ENCODE measurements around the gene NFIB. TPM values are rescaled to one million over a fixed set of nuclear protein-coding genes. Genes with fewer than 3 reads are reported as not detected.

NFIB gene
- total and polyA plus RNA-seq, 2 of the 13 experiments (the other 11 are each of a cell fraction or from before 2014, with no cell fraction given) = 0.98 to 4.6 TPM

DNA sequence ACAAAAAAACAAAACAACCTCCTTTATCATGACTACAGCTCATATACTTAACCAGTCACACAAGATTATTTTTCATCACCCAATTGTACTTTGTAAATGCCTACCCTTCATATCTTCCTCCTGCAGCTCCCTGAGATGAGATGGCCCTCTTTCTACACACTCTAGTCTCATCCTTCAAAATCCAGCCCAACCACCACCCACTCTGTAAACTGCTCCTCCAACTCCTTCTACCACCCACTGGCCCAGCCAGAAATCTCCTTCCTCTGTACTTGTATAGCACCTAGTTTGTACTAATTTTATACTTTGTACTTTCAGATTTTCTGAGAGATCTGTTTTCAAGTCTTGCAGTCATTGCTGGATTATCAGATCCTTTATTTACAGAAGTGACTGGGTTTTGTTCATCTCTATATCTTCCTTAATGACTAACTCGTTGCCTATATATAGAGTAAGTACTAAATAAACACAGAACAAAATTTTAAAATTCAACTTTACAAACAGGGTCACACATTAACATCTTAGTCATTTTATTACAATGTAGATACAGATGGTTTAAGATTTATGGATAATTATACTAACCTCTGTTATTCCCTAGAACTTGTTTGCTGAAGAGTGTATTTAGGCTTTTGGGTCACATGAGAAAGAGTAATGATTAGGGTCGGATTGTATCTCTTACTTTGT lies 155.7 kb downstream of the NFIB start:
- Histone ChIP-seq H2AFZ (ENCODE audit: low read length) (no peak overlapping the region), H3K27ac (ENCODE audit: extremely low read length, insufficient read depth, low read length) (no peak overlapping the region), H3K9ac (ENCODE audit: insufficient read depth, low read depth, low read length) (no peak overlapping the region), H3K4me1 (ENCODE audit: insufficient read depth, low read length) (no peaks in the 10 kb centered on the region), H3K79me2 (ENCODE audit: insufficient read depth, low read length) (no peaks in the 10 kb centered on the region), H3K36me3 (replicated peaks in 1 of 2; ENCODE audit: control insufficient read depth in 1 of 2, insufficient read depth in 2 of 2, low read length in 2 of 2) (no peaks in the 10 kb centered on the region), H3K9me3 (ENCODE audit: low read length) (no peaks in the 10 kb centered on the region), H4K20me1 (ENCODE audit: insufficient read depth, low read length) (no peaks in the 10 kb centered on the region), H3K4me3 (replicated peaks in 1 of 3; ENCODE audit: insufficient read depth in 1 of 3, low read depth in 2 of 3, low read length in 3 of 3) (no peak overlapping the region), H3K27me3 (ENCODE audit: control insufficient read depth in 1 of 2, insufficient read depth in 2 of 2, low read length in 2 of 2) (no peaks in the 10 kb centered on the region; a peak in 1 of 5 replicates), H3K4me2 (ENCODE audit: low read depth, low read length) (no peak overlapping the region)
- intact Hi-C loops (cut with micrococcal nuclease; ENCODE audit: unreplicated experiment) = no loop called here
- ChIA-PET CTCF (ENCODE audit: low intra/inter-chr PET ratio, low total read pairs) (no interaction called here), POLR2A (no interaction called here)
- DNase-seq (ENCODE audit: low spot score) (no peak), ATAC-seq (no peak), FAIRE-seq (no peak)
- TF ChIP-seq REL (CRISPR knock-in tag; conservative IDR thresholded peaks at IDR 0.05) (no peak), CBX2 (IDR thresholded peaks at IDR 0.05; ENCODE audit: low read depth, low read length) (no peak), CBX2 (CRISPR knock-in tag; IDR thresholded peaks at IDR 0.05; ENCODE audit: low read depth) (no peak), TERF1 (CRISPR knock-in tag; IDR thresholded peaks at IDR 0.05) (no peak), ZNF350 (CRISPR knock-in tag; IDR thresholded peaks at IDR 0.05; ENCODE audit: borderline replicate concordance, low read depth) (no peak), ZNF460 (CRISPR knock-in tag; IDR thresholded peaks at IDR 0.05; ENCODE audit: borderline replicate concordance) (no peak), DNMT3B (CRISPR knock-in tag; conservative IDR thresholded peaks at IDR 0.05) (no peak)
- WGBS (ENCODE audit: low lambda C conversion rate) = 58% methylated on average over 2 of the region's 2 CpGs
- in situ Hi-C loops (cut with HindIII; ENCODE audit: extremely low pct_ligation_motif_present, low pct_unique_long_range_greater_than_20kb) = no loop called here
- no TSS peak for BruUV-seq (replicated peaks)

DNA sequence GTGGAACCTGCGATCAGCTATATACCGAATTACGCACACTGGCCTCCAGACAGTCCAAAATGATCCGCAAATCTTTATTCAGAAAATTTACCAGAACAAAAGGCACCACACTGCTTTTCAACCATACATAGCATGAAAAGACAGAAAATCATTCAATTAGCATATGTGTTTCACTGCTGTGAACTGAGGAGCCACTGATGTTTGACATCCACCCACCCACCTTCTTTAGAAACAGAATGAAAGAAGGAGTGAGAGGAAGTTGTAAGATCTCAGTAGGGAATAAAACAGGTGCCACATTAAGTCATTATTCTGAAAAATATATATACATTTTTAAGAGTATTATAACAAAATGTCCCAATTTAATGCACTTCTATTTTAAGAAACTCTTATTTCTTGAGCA lies 156.8 kb downstream of the NFIB start:
- WGBS (ENCODE audit: low lambda C conversion rate) = 83% methylated on average over 4 of the region's 4 CpGs
- POLR2A ChIA-PET = no interaction called here
- Histone ChIP-seq H3K9me3 (ENCODE audit: low read length) (no peaks in the 10 kb centered on the region), H3K27ac (ENCODE audit: extremely low read length, insufficient read depth, low read length) (no peak overlapping the region), H2AFZ (ENCODE audit: low read length) (no peak overlapping the region), H4K20me1 (ENCODE audit: insufficient read depth, low read length) (no peaks in the 10 kb centered on the region), H3K4me2 (ENCODE audit: low read depth, low read length) (no peak overlapping the region), H3K9ac (ENCODE audit: insufficient read depth, low read depth, low read length) (no peak overlapping the region), H3K4me3 (replicated peaks in 1 of 3; ENCODE audit: insufficient read depth in 1 of 3, low read depth in 2 of 3, low read length in 3 of 3) (no peak overlapping the region), H3K4me1 (ENCODE audit: insufficient read depth, low read length) (no peaks in the 10 kb centered on the region), H3K27me3 (ENCODE audit: control insufficient read depth in 1 of 2, insufficient read depth in 2 of 2, low read length in 2 of 2) (no peaks in the 10 kb centered on the region; a peak in 1 of 5 replicates), H3K79me2 (ENCODE audit: insufficient read depth, low read length) (no peaks in the 10 kb centered on the region), H3K36me3 (replicated peaks in 1 of 2; ENCODE audit: control insufficient read depth in 1 of 2, insufficient read depth in 2 of 2, low read length in 2 of 2) (no peaks in the 10 kb centered on the region)
- no peak for FAIRE-seq
- no peak for DNase-seq (ENCODE audit: low spot score)
- in situ Hi-C loops (cut with HindIII; ENCODE audit: extremely low pct_ligation_motif_present, low pct_unique_long_range_greater_than_20kb) (no loop called here), intact Hi-C loops (cut with micrococcal nuclease; ENCODE audit: unreplicated experiment) (no loop called here)
- CTCF ChIA-PET (ENCODE audit: low intra/inter-chr PET ratio, low total read pairs) = no interaction called here
- ATAC-seq = no peak
- no TSS peak for BruUV-seq (replicated peaks)
- TF ChIP-seq CEBPG (CRISPR knock-in tag; IDR thresholded peaks at IDR 0.05) (no peak), ZNF354B (CRISPR knock-in tag; IDR thresholded peaks at IDR 0.05) (no peak), ARNT (IDR thresholded peaks at IDR 0.05) (no peak), TOPORS (CRISPR knock-in tag; IDR thresholded peaks at IDR 0.05) (no peak), STAG1 (CRISPR knock-in tag; IDR thresholded peaks at IDR 0.05) (no peak), TEAD3 (CRISPR knock-in tag; optimal IDR thresholded peaks at IDR 0.05; ENCODE audit: borderline replicate concordance) (no peak), ZNF282 (IDR thresholded peaks at IDR 0.05; ENCODE audit: partially characterized antibody) (no peak), SRSF9 (IDR thresholded peaks at IDR 0.05; ENCODE audit: borderline replicate concordance, insufficient read depth, low read depth, low read length, poor library complexity, severe bottlenecking) (no peak)

Measured in HepG2 (cell line).